Mammary epithelial cell (primary cell): Measurements from ENCODE around the gene EFCAB9.

Experiments
- CTCF ChIP-seq, 2 donors: IDR thresholded peaks in 1 of 2; conservative IDR thresholded peaks in 1 of 2; 2 replicates each; pipeline ENCODE4 v1.5.1; 2011 to 2012; ENCODE audit warnings: inconsistent platforms in 2 of 2, low read length in 2 of 2, mild to moderate bottlenecking in 2 of 2, control low read depth in 1 of 2, low read depth in 1 of 2; ENCODE audit not compliant: insufficient read depth in 1 of 2; ENCODE audit errors: extremely low read depth in 1 of 2
- EZH2 ChIP-seq: IDR thresholded peaks from 2 replicates; pipeline ENCODE4 v1.6.1; 2012; ENCODE audit warnings: low read length, inconsistent platforms, borderline replicate concordance

DNA sequence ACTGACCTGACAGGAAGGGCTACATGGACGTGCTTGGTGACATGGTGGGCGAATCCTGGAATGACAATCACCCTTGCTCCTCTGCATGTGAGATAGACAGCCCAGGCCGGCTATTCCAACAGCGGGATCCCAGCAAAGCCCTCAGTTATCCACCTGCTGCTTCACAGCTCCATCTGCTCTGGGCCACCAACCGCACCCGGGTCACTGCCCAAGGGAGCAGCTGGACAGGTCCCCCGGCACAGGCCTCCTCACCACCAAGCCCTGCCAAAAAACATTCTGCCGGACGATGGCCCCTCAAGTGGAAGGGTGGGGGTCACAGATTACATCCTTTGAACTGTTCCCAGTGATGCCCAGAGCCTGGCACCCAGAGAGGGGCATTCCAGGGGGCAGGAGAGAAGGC lies 45.6 kb upstream of the EFCAB9 start:
- no peak for TF ChIP-seq EZH2
- TF ChIP-seq CTCF (conservative IDR thresholded peaks at IDR 0.05 in 1 of 2, IDR thresholded peaks at IDR 0.05 in 1 of 2; ENCODE audit: extremely low read depth in 1 of 2, insufficient read depth in 1 of 2, low read depth in 1 of 2, low read length in 2 of 2) = no peak
